ENCODE measurements around the gene ZCCHC18. TPM values are rescaled to one million over a fixed set of nuclear protein-coding genes. Genes with fewer than 3 reads are reported as not detected.
"Not testable (repeated sequence)": the region's sequence is repeated elsewhere in the genome, so short reads cannot be mapped to it uniquely, and the experiment has no call there.

The ZCCHC18 gene
- total RNA-seq = 1 to 10 TPM; 3.6 to 5.1 TPM

DNA sequence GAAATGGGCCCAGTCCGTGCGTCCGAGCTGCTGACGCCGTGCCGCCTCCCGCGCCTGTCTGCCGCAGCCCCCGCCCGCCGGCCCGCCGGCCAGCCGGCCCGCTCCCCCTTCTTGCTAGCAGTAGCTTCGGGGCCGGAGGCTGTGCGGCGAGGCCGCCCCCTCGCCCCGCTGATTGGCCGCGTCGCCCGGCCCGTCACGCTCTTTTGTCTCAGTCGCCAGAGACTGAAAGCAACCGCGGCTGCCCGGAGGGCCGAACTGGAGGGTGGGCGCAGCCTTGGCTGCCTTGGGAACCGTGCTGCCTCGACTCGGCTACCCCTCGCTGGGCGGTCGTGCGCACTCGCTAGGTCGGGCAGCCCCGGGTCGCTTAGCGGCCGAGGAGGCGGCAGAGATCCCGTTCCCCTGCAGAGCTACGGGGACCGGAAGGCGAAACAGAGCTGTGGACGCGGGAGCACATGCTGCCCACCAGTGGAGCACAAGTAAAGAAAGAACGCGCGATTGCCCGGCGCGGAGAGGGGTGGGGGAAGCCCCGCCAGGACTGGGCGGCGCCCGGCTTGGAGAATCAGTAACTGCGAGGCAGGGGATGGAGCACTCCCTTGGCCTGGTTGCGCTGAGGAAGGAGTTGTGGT lies at the start of gene ZCCHC18:
TSS of gene ZCCHC18 (plus strand) at position 198 of the 626 bp plus-strand sequence. CDS start 1,589 bp downstream, outside the sequence.
- ChIA-PET POLR2A (interaction anchor here (0.5 to 1.6 kb wide), 2 partner anchors 11 to 802 kb away, joined by 3 to 8 read pairs; partner anchors contain the start of gene BEX2), CTCF (interaction anchor here (0.9 to 1.2 kb wide), 3 partner anchors 12 to 20 kb away, joined by 3 to 5 read pairs (median 3); no protein-coding TSS in a partner anchor)

DNA sequence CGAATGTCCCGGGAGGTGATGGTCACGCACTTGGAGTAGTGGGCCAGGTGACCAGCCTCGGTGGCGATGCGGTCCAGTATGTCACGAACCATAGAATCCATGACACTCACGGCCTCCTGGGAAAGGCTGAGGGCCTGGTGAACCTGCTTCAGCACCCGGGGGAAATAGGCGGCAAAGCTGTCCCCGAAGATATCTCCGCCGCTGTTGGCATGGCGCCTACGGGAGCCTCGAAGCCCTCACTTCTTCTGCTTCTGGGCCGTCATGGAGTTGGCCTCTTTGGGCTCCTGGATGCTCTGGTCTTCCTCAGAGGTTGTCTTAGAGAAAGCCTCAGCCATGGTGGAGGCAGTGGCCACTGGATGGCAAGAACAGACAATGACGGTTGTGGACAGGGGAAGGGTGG lies 49.7 kb upstream of the ZCCHC18 start:
- POLR2A ChIA-PET, CTCF ChIA-PET: not testable (repeated sequence)

DNA sequence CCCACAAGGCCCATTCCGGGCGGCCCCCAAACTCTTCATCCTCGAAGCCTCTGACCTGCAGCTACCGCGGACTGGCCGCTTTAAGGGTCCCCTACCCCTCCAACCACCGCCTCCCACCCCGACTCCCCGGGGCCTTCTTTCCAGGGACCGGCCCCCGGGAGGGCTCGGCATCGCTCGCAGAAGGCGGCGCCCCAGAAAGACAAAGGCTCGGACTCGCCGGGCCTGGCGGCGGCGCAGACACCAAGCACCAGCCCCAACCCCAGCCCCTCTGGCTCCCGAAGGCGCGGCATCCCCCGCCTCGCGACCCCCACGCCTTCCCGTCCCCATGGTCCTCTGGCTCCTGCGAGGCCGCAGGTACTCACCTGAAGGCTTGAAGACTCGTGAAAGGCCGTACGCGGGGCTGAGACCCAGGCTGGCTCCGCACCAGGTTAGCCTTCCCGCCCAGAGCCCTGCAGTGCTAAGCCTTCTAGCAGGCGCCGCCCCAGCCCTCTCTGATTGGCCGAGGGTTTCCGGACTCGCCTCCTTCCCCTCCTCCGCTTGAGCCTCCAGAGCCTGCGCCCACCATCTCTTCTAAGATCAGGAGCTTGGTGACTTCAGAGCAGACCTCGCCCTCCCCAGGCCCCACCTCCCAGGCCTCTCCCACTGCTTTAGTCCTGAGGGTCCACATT lies 36.4 kb upstream of the ZCCHC18 start, which contains the start of gene TMSB15C:
TSS of gene TMSB15C (minus strand) at position 459 of the 668 bp plus-strand sequence.
- POLR2A ChIA-PET, CTCF ChIA-PET: not testable (repeated sequence)

DNA sequence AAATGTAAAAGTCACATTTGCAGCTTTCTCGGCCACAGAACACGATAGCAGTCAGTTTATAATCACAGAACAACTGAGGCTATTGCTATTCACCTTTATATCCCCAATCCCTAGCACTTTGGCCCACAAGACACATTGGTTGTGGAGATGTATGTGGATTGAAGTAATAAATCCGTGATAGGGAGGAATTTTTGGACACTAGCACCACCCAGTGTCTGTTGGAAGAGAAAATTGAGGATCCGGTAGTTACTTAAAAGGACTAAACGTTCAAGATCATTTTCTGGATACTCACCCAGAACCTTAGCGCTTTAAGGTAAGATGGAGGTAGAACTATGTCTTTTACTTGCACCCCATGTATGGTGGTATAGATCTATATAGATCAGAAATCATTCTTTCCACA lies 34.5 kb upstream of the ZCCHC18 start:
- CTCF ChIA-PET, POLR2A ChIA-PET: not testable (repeated sequence)

DNA sequence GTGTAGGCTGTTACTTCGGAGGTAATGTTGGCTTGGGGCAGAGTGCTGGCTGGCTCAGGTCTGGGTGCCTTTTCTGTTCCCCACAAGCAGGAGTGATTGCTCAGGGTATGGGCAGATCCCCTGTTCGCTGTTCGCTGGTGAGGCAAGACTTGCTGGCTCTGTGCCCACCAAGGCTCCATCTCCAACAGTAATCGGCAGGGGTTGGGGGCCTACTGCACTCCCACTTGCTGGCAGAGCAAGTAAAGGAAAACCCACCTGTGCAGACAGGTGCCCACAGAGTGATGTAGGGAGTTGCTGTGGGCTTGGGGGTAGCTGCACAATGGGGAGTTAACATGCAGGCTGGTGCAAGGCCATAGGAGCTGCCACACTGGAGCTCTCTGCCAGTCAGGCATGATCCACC lies 28.3 kb upstream of the ZCCHC18 start:
- ChIA-PET POLR2A (no interaction called here), CTCF (no interaction called here)

DNA sequence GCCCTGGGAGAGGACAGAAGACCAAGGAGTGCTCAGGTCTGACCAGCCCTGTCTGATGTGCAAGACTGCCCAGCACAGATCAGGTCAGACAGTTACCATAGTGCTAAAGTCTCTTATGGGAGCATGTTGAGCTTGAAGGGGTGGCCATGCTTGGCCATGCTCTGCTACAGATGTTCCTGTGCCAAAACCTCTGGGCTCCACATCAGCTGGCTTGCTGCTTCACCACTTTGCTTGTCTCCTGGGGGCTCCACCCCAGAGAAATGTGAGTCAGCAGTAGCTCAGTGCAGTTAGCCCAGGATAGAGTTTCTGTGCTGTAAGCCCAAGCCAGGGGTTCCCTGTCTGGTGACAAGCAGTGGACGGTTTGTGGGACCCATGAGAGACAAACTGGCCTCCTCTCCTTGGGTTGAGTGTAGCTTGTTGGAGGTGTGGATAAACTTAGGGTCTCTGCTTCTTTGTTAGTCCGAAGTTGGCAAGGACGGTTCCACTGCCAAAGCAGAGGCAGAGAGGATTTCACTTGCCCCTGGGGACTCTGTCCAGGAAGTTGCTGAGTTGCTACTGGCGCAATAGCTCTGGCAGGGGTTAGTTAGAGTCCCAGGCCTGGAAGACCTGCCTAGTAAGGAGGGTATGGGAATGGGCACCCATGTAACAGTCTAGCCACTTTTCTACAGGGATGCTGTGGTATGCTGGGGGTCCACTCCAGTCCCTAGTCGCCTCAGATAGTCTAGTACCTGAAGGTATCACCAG lies 27.6 kb upstream of the ZCCHC18 start:
- POLR2A ChIA-PET = no interaction called here

DNA sequence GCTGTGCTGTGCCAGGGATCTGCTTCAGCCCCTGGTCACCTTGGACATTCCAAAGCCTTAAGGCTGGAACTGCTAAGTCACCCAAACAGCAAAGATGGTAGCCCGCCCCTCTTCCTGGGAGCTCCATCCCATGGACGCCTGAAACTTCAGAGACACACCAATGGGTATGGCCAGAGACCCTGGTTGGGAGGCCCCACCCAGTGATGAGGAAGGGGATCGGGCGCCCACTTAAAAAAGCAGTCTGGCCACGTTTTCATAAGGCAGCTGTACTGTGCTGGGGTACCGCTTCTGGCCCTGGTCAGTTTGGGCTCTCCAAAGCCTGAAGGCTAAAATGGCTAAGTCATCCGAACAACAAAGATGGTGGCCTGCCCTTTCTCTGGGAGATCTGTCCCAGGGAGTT lies 26.8 kb upstream of the ZCCHC18 start:
- CTCF ChIA-PET = interaction anchor here (0.9 kb wide), 1 partner anchor 28 kb away, joined by 3 read pairs; no protein-coding TSS in a partner anchor

More for the DNA sequence above, 27.6 kb upstream of the ZCCHC18 start:
- CTCF ChIA-PET = interaction anchor here (0.9 kb wide), 1 partner anchor 29 kb away, joined by 3 read pairs; no protein-coding TSS in a partner anchor

DNA sequence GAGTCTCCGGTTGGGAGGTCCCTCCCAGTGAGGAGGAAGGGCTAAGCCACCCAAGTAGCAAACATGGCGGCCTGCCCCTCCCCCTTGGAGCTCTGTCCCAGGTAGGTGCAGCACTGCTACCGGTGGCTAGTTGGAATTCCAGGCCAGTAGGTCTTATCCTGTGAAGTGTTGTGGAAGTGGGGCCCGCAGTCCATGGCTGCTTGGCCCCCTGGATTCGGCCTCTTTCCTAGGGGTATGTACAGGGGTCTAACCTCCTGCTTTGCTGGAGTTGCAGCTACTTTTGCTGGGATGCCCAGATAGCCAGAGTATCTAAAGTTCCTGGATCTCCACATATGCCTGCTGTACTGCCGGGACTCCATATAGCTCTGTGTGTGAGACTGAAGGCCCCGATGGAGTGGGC lies 26.4 kb upstream of the ZCCHC18 start:
- ChIA-PET POLR2A (no interaction called here), CTCF (interaction anchor here (0.9 kb wide), 1 partner anchor 28 kb away, joined by 3 read pairs; no protein-coding TSS in a partner anchor)

More for the DNA sequence above, 26.8 kb upstream of the ZCCHC18 start:
- POLR2A ChIA-PET = no interaction called here

DNA sequence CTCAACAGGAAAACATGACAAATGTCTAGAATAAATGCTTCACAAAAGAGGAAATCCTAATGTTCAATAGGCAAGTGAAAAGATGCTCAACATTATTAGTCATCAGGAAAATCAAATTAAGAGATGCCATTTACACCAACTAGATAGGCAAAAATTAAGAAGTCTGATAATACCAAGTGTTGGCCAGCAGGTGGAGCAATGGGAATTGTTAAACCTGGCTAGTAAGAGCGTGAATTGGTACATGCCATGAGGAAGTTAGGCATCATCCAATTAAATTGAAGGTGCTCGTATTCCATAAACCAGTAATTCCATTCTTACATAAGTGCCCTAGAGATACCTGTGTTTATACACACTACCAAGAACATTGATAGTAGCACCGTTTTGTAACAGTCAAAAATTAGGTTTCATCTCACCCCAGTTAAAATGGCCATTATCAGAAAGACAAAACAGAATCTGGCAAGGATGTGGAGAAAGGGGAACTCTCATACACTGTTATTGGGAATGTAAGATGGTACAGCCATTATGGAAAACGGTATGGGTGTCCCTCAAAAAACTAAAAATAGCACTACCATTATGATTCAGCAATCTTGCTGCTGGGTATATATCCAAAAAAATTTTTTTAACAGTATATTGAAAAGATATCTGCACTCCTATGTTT lies 14.0 kb upstream of the ZCCHC18 start:
- ChIA-PET POLR2A (no interaction called here), CTCF (interaction anchor here (0.9 to 4.2 kb wide), 2 partner anchors 14 to 39 kb away, joined by 3 to 19 read pairs; partner anchors contain the start of gene ZCCHC18)

DNA sequence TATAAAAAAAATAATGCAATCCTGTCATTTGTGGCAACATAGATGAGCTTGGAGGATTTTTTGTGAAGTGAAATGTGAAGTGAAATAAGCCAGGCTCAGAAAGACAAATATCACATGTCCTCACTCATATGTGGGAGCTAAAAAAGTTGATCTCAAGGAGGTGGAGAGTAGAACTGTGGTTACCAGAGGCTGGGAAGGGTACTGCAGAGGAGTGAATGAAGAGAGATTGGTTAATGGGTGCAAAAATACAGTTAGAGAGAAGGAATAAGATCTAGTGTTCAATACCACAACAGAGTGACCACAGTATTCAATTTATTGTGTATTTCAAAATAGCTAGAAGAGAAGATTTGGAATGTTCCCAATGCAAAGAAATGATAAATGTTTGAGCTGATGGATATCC lies 13.4 kb upstream of the ZCCHC18 start:
- ChIA-PET CTCF (interaction anchor here (0.9 to 4.2 kb wide), 2 partner anchors 13 to 38 kb away, joined by 3 to 19 read pairs; partner anchors contain the start of gene ZCCHC18), POLR2A (no interaction called here)

DNA sequence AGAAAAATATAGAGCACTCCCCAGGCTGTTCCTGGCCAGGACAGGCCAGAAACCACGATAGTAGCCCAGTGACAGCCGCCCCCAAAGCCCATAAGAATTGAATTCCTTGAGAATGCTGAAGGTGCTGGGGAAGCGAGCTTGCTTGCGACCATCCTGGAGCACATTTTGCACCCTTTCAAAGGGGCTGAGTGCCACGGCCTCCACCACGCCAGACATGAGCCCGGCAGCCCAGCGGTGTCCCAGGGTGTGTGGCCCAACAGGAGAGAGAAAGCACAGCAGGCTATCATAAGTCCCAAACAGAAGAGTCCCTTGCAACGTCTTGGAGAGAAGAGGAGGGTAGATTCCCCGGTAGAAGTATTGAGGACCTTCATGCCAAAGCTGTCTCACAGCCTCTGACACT lies 7.6 kb upstream of the ZCCHC18 start:
- ChIA-PET POLR2A (no interaction called here), CTCF (no interaction called here)

DNA sequence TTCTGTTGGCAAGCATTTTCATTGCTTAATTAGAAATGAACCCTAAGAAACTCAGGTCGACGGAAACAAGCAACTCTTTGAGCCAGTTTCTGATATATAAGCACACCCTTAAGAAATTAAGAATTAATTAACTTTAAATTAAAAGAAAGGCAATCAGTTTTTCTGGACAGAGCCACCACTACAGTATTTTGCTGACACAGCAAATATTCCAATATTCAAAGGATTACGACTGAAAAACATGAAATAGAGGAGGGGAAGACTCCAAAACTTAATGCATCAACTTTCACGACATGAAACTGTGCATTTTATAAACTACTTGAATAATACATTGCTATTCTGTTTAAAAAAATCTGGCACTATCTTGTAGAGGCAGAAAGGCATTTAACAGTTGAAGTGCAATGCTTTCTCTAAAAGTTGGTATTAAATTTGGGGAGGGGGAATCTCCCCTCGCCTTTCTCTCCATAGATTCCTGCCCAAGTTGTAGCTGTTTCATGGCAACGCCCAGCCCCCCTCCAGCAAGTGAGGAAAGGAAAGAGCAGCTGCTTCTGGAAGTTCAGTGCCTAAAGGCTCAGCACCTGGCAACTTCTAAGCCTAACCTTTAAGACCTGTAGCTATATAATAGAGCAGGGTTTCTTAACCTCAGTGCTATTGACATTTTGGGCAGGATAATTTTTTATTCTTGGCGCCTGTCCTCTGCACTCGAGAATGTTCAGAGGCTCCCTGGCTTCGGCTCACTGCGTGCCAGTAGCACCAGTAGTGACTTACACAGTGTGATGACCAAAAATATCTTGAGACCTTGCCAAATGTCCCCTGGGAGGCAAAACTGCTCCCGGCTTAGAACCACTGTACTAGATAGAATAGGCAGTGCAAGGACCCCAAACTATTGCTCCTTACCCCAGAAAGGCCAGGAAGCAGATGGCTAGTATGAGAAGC lies 6.7 kb upstream of the ZCCHC18 start:
- POLR2A ChIA-PET = no interaction called here

DNA sequence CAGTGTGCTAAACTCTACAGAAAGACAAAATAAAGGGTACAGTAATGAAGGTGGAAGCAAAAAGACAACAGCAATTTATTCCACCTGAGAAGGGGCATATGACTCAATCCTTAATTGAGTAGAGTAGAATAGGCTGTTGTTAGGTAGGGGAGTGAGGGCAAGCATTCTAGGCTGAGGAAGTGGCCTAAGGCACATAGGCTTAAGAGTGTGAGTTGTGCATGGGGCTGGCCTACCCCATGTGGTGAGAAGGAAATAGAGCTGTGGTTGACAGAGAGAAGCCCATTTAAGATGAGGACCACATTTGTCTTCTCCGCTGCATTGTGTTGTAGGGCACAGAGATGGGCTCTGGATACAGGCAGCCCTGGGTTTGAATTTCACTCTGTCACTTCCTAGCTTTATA lies 3.4 kb upstream of the ZCCHC18 start:
- ChIA-PET CTCF (no interaction called here), POLR2A (no interaction called here)

More for the DNA sequence above, 6.7 kb upstream of the ZCCHC18 start:
- CTCF ChIA-PET = no interaction called here

DNA sequence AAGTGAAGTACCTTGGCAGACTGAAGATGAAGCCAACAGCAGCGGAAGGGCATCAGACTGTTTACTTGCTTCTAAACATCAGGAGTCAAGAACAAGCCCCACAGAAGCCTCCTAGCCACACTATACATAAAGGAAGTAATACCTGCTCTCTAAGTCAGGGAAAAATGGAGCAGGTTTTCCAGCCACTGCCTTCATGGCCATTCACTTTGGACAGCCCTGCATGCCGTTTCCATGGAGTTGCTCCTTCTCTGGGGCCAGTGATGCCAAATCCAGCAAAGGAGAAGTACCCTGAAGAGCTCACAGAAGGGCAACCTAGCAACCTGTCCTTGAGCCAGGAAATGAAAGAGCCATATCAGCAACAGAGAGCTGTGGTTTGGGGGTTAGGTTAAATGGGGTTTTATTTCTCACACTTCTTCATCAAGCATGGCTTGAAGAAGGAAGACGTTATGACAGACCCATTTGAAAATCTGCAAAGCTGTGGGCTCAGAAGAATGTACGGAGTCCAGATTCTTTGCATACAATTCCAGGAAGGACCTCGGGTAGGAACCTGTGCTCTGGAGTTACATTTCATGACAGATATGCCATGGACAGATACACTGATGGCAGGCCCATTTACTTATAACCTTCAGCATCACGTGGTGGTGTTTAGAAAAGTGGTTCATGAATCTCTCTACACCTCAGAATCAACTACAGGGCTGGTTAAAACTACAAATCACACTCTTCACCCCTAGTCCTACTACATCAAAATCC lies 1.7 kb upstream of the ZCCHC18 start:
- POLR2A ChIA-PET = not testable (repeated sequence)
- CTCF ChIA-PET = interaction anchor here (0.8 to 1.1 kb wide), 3 partner anchors 15 to 266 kb away, joined by 3 read pairs; no protein-coding TSS in a partner anchor

DNA sequence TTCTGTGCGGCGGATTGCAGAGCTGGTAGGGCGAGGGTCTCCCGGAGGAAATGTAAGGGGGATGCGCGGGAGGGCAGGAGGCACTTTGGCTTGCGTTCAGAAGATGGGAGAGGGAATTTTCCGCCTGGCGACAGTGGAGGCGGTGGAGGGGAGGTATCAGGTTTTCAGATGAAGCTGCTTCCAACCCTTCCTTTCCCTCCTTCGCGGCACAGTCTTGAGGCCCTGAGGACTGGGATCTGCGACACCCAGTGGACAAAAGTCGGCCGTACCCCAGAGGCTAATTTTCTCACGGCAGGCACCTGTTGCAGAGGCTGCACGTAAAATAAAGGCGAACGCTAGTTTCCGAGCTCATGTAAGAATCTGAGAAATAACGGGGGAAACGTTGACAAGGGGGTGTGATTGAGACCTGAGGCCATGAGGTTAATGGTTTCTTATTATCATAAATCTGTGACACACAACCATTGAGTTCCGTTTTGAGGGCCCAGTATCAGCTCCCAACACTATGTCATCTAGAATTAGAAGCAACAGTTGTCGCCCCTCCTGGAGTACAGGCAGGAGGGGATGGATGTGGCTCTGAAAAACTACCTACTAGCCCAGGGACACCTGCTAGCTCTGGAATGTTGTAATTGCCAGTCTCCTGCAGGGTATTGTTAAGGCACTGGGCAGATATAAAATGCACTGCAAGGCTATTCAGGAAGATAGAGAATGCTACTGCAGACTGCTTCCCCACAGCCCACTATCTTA lies 1.1 kb downstream of the ZCCHC18 start:
- ChIA-PET CTCF (interaction anchor here (0.7 to 1.2 kb wide), 4 partner anchors 13 to 28 kb away, joined by 3 to 5 read pairs (median 3); no protein-coding TSS in a partner anchor), POLR2A (interaction anchor here (1.6 kb wide), 1 partner anchor 10 kb away, joined by 8 read pairs; no protein-coding TSS in a partner anchor)

DNA sequence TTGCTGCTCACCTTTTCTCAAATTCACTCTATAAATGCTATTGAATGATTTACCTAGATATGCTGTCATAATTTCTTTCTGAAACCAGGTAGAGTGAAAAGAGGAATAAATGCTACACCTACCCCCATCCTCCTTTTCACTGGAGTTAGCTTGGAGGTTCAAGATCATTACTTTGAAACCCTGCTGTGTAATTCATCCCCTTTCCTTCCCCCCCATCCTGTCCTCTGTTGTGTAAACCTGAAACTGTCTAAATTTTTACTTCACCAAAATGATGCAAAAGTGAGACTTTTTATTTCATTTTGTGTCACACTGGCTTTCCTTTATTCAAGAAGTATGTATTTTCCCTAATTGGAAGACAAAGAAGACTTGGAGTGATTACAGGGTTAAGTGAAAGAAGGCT lies 5.4 kb downstream of the ZCCHC18 start:
- CTCF ChIA-PET = no interaction called here
- POLR2A ChIA-PET = no interaction called here

DNA sequence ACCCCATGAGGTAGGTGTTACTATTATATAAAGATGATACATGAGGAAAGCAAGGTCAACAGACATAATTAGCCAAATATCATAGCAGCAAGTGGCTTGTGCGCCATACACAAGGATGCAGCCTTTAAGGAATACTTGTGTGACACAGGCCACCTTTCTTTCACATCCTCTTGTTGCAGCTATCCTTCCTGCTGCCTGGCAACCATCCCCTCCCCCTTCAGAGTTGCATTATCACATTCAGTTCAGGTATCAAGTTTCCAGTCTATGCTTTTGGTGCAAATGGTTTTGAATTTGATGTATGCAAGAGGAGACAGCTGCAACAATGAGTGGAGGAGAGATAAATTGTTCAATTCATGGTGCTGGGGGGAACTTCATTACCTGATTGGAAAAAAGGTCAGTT lies 6.4 kb downstream of the ZCCHC18 start:
- ChIA-PET CTCF (no interaction called here), POLR2A (no interaction called here)

All from activated CD8-positive, alpha-beta memory T cell treated with anti-CD3 and anti-CD28 coated beads for 36 hours (primary cell).